HT-29 (cell line): ENCODE results near the gene SLC4A1. TPM values are rescaled to one million over a fixed set of nuclear protein-coding genes. Genes with fewer than 3 reads are reported as not detected.
A peak's percentile ranks its signal among the peaks of the same experiment; 100 is the strongest.

Experiments used
- DNase-seq: peaks from one replicate; pipeline ENCODE4 v3.0.0-alpha.2; 2015; ENCODE audit warnings: low spot score
- small RNA-seq: library from RNA; depleted of rRNA; stranded (forward); fragments of <200 nt; gene quantifications from one replicate; pipeline ENCODE3, GENCODE V24; 2014
- total RNA-seq: library from RNA; depleted of rRNA; stranded (reverse); fragments of >200 nt; shearing (Covaris generic); gene quantifications from 2 replicates; pipeline ENCODE4 v1.2.3, GENCODE V29; 2014; rRNA removed

The SLC4A1 gene
- total RNA-seq, 1 experiment from 2014 or later = not detected

GRCh38 chr17:44206825-44207155, 61.1 kb downstream of the SLC4A1 start:
- no peak for DNase-seq

- no peak for DNase-seq
Observed at GRCh38 chr17:44205962-44206824, 61.7 kb downstream of the SLC4A1 start.

GRCh38 chr17:44204441-44204882, 63.5 kb downstream of the SLC4A1 start:
- no peak for DNase-seq

- peak; percentile 58 for DNase-seq
Observed at GRCh38 chr17:44203731-44204440, 64.0 kb downstream of the SLC4A1 start.

- no peak for DNase-seq
Observed at GRCh38 chr17:44202756-44203155, 65.2 kb downstream of the SLC4A1 start.

- DNase-seq = no peak
Observed at GRCh38 chr17:44200478-44201155, 67.3 kb downstream of the SLC4A1 start.

GRCh38 chr17:44199553-44200477, 68.1 kb downstream of the SLC4A1 start, which contains the start of gene ATXN7L3:
Gene ATXN7L3, minus strand, starts transcription at chr17:44199884. Its CDS starts 1,814 bp downstream, at chr17:44198070.
- peak; percentile 97 for DNase-seq

- peak; percentile 38 for DNase-seq
Observed at GRCh38 chr17:44198721-44199552, 69.0 kb downstream of the SLC4A1 start.

Small RNA genes within 50 kb of the gene (small RNA-seq; reads per million reads assigned to genes)
- gene MIR6782 = not detected
- 1.4 reads per million, percentile 50 among the genes with 10 or more reads in this experiment for gene RF00012
- gene RN7SL507P = not detected
- not detected for gene RNU6-453P

Other genes with a start within 250 kb of the SLC4A1 start
- 38.9 and 50.0 TPM in 2 replicates for gene LSM12, start 201.5 kb downstream of the SLC4A1 start, total RNA-seq
- 64.6 and 74.2 TPM in 2 replicates for gene G6PC3, start 197.4 kb downstream of the SLC4A1 start, total RNA-seq
- 54.8 and 56.3 TPM in 2 replicates for gene HDAC5, start 144.5 kb downstream of the SLC4A1 start, total RNA-seq
- 5.8 and 7.8 TPM in 2 replicates for gene HROB, start 126.2 kb downstream of the SLC4A1 start, total RNA-seq
- gene ASB16, start 97.4 kb downstream of the SLC4A1 start, total RNA-seq = 0.03 TPM in 1 of 2 replicates, not detected in the other
- gene TMUB2, start 81.2 kb downstream of the SLC4A1 start, total RNA-seq = 41.9 and 45.4 TPM in 2 replicates
- 70.5 and 82.7 TPM in 2 replicates for gene ATXN7L3, start 68.3 kb downstream of the SLC4A1 start, total RNA-seq
- 61.8 and 65.2 TPM in 2 replicates for gene UBTF, start 48.5 kb downstream of the SLC4A1 start, total RNA-seq
- gene RUNDC3A, start 40.5 kb upstream of the SLC4A1 start, total RNA-seq = 0.16 and 0.36 TPM in 2 replicates
- gene SLC25A39, start 56.7 kb upstream of the SLC4A1 start, total RNA-seq = 387 and 399 TPM in 2 replicates
- gene GRN, start 77.2 kb upstream of the SLC4A1 start, total RNA-seq = 637 and 715 TPM in 2 replicates
- 2.1 and 3.0 TPM in 2 replicates for gene FAM171A2, start 95.7 kb upstream of the SLC4A1 start, total RNA-seq
- gene ITGA2B, start 121.5 kb upstream of the SLC4A1 start, total RNA-seq = 0.05 TPM in 1 of 2 replicates, not detected in the other
- gene GPATCH8, start 235.3 kb upstream of the SLC4A1 start, total RNA-seq = 13.1 and 13.9 TPM in 2 replicates